ENCODE measurements around the gene S100A6.

The S100A6 gene

DNA sequence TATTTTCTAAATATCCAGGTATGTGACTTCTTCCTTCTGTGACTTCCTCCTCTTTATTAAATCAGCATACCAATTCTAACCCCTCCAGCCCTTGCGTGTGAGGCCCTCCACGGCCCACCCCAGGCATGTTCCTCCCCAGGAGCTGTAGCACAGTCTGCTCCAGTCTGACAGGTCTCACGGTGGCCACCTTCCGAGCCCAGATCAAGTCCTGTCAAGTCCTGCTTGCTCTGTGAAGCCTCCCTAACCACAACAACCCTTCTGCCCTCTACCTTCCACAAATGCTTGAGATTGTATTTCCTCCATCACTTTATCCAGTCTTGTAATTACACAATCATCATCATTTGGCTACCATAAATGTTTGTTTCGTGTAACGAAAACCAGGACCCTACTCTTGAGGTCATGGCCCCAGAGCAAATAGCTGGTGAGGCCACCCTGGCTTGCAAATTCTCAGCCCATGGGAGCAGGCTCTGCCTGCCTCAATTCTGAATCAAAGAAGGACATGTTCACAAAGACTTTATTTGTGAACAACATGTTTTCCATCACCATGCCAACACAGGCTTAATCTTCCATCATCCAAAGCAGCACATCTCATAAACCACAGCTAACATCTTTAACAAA is 42.3 kb downstream of the S100A6 start:
- no peak for DNase-seq

DNA sequence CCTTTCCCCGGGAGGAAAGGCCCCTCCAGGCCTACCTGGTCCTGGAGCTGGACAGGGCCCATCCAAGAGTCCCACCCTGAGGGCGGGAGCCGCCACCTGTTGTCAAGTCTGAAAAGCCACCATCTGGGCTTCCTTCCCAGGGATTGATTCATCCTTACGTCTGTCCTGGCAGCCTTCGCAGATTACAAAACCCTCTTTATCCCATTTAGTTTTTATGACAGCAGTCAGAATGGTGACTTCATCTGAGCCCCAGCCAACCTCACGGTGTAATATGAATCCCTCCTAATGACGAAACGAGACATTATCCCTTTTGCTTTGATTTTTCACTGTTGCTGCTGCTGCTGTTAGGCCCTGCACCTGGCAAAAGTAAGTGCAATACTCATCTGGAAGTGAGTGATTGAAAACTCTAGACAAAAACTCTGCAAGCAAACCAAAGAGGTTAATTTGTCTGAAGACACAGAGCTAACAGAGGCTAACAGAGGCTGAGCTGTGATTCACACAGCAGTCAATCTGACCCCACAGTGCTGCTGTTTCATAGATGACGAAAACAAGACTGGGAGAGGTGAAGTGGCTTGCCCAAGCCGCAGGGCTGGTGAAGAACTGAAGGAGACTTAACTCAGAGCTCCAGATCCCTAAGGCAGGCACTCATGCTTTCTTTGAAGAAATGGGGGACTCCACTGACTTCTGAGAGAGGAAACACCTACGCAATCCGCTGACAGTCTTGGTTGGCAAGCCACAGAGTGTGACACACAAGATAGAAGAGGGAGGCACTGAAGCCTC is 45.3 kb downstream of the S100A6 start:
- no peak for DNase-seq

DNA sequence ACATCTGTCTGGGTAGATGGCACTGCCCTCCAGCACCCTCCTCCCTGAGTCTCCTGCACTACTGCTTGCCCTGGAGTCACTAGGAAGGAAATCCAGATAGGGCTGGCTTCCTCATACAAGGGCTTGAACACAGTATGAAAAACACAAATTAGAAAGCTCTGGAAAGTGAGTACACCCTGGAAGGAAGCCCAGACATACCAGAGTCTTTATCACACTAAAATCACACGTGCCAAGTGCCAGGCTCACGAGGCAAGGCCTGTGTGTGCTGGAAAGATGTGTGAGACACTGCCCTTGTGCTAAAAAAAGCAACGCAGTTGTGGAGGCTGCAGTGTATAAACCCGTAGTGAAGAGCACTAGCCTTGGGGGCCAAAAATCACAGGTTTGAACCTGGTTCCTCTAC is 47.1 kb downstream of the S100A6 start:
- no peak for DNase-seq

DNA sequence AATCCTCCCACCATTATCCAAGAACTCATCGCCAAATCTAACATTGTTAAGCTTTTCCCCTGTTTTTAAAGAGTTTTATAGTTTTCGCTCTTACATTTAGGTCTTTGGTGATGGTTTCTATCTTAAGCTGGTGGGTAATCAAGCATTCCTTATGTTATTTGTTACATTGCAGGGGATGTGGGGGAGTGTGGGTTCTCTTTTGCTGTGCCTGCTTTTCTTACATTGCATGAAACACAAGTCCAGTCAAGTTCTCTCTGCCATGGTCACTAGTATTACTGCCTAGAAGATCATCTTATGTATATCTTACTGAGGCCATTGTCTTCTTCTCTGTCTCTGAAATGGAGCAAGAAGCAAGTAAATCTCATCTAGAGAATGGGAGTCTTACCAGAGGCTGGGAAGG is 48.1 kb downstream of the S100A6 start:
- no peak for DNase-seq

DNA sequence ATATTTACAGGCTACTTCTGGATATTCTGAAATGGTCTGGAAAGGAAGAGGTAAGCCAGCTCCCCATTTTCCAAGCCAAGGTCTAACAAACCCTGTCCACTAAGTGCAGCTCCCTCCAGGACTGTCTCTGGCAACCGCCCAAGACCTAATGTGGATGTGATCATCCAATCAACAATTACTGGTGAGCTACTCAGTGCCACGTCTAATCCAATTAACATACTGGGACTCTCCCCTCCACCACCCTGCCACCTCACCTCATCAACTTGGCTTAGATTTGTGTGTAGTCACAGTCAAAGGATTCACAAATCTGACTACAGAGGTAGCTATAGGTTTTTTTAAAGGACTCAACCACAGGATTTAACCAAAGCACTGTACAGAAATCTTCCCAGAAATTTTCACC is 49.9 kb downstream of the S100A6 start:
- DNase-seq: no peak
